Measurements from ENCODE around the gene LIPK. TPM values are rescaled to one million over a fixed set of nuclear protein-coding genes. Genes with fewer than 3 reads are reported as not detected.

Gene LIPK
- not detected for total RNA-seq
- not detected for polyA plus RNA-seq
- long read RNA-seq, donor 1, result 0 reads
- long read RNA-seq, donor 2, result 0 reads

- DNase-seq (no peak), ATAC-seq (no peak)
- Histone ChIP-seq H3K4me3 (no peak within 1 kb of the TSS), H3K4me1 (no peaks in the 10 kb centered on the region), H3K9me3 (no peaks in the 10 kb centered on the region), H3K27ac (no peak within 1 kb of the TSS), H3K27me3 (ENCODE audit: insufficient read depth in 3 of 3, low read length in 2 of 3) (no peaks in the 10 kb centered on the region), H3K36me3 (ENCODE audit: insufficient read depth in 1 of 2, low read depth in 1 of 2) (no peaks in the 10 kb centered on the region)
- TF ChIP-seq CTCF (IDR thresholded peaks at IDR 0.05), result no peak
- 93 to 97% (median 95%) methylated on average over 1 of the region's 1 CpG for WGBS, 3 donors
- intact Hi-C loops (cut with DNase I), result no loop called here
Measured at GRCh38 chr10:88705958-88706357, at the start of gene LIPK. LIPK (plus strand) TSS chr10:88706249; CDS start chr10:88724544, 18,295 bp downstream.

GRCh38 chr10:88657901-88658300, 48.1 kb upstream of the LIPK start:
- intact Hi-C loops (cut with DNase I), result no loop called here
- ATAC-seq, result no peak
- TF ChIP-seq CTCF (IDR thresholded peaks at IDR 0.05), result no peak
- H3K9me3 ChIP-seq, result no peaks in the 10 kb centered on the region
- 39 to 67% (median 53%) methylated on average over 1 of the region's 1 CpG for WGBS, 3 donors
- H3K36me3 ChIP-seq (ENCODE audit: insufficient read depth in 1 of 2, low read depth in 1 of 2), result no peaks in the 10 kb centered on the region
- H3K27me3 ChIP-seq (ENCODE audit: insufficient read depth in 3 of 3, low read length in 2 of 3), result no peaks in the 10 kb centered on the region
- H3K4me1 ChIP-seq, result no peaks in the 10 kb centered on the region
- DNase-seq, result no peak
- H3K4me3 ChIP-seq, result no peak overlapping the region
- no peak overlapping the region for H3K27ac ChIP-seq

GRCh38 chr10:88659725-88660597, 46.1 kb upstream of the LIPK start:
- H3K36me3 ChIP-seq (ENCODE audit: insufficient read depth in 1 of 2, low read depth in 1 of 2), result no peaks in the 10 kb centered on the region
- H3K27ac ChIP-seq, result no peak overlapping the region
- no peak for TF ChIP-seq CTCF (IDR thresholded peaks at IDR 0.05)
- no peak overlapping the region for H3K4me3 ChIP-seq
- no peaks in the 10 kb centered on the region for H3K9me3 ChIP-seq
- DNase-seq (no peak), ATAC-seq (no peak)
- no peaks in the 10 kb centered on the region for H3K27me3 ChIP-seq (ENCODE audit: insufficient read depth in 3 of 3, low read length in 2 of 3)
- whole genome bisulfite sequencing, 3 donors, result 39 to 45% (median 44%) methylated on average over 3 of the region's 3 CpGs
- intact Hi-C loops (cut with DNase I), result no loop called here
- no peaks in the 10 kb centered on the region for H3K4me1 ChIP-seq

- no peak overlapping the region for H3K4me3 ChIP-seq
- ATAC-seq, result no peak
- no peak overlapping the region for H3K27ac ChIP-seq
- no peak for TF ChIP-seq CTCF (IDR thresholded peaks at IDR 0.05)
- DNase-seq, result no peak
- no peaks in the 10 kb centered on the region for H3K9me3 ChIP-seq
- no peaks in the 10 kb centered on the region for H3K4me1 ChIP-seq
- H3K27me3 ChIP-seq (ENCODE audit: insufficient read depth in 3 of 3, low read length in 2 of 3), result no peaks in the 10 kb centered on the region
- no peaks in the 10 kb centered on the region for H3K36me3 ChIP-seq (ENCODE audit: insufficient read depth in 1 of 2, low read depth in 1 of 2)
- intact Hi-C loops (cut with DNase I), result no loop called here
- whole genome bisulfite sequencing, 3 donors, result 15 to 19% (median 17%) methylated on average over 3 of the region's 3 CpGs
Measured at GRCh38 chr10:88660598-88660884, 45.5 kb upstream of the LIPK start.

GRCh38 chr10:88661018-88661417, 45.0 kb upstream of the LIPK start:
- Histone ChIP-seq H3K27me3 (ENCODE audit: insufficient read depth in 3 of 3, low read length in 2 of 3) (no peaks in the 10 kb centered on the region), H3K36me3 (ENCODE audit: insufficient read depth in 1 of 2, low read depth in 1 of 2) (no peaks in the 10 kb centered on the region), H3K27ac (no peak overlapping the region), H3K4me1 (no peaks in the 10 kb centered on the region), H3K4me3 (no peak overlapping the region), H3K9me3 (no peaks in the 10 kb centered on the region)
- TF ChIP-seq CTCF (IDR thresholded peaks at IDR 0.05), result no peak
- no peak for ATAC-seq
- intact Hi-C loops (cut with DNase I), result no loop called here
- DNase-seq, result no peak

Measured in psoas muscle (tissue), 8 donors.